Neuronal stem cell (in vitro differentiated cells): ENCODE measurements around the gene CTNND2.

ENCODE experiments used
- DNase-seq: peaks from one replicate; pipeline ENCODE4 v3.0.0-alpha.2; 2013; ENCODE audit warnings: low spot score
- H2AFZ ChIP-seq: one replicate; pipeline ENCODE4 v1.6.1; 2013; ENCODE audit warnings: mild to moderate bottlenecking, low read length, inconsistent platforms
- H2AK5ac ChIP-seq: 2 replicates; pipeline ENCODE4 v1.6.1; 2013; ENCODE audit warnings: low read depth, mild to moderate bottlenecking, inconsistent platforms, low read length, moderate library complexity, mixed read lengths
- H2BK120ac ChIP-seq: 2 replicates; pipeline ENCODE4 v1.6.1; 2013; ENCODE audit warnings: low read depth, mild to moderate bottlenecking, inconsistent platforms, low read length, moderate library complexity, mixed read lengths
- H2BK12ac ChIP-seq: one replicate; pipeline ENCODE4 v1.6.1; 2013; ENCODE audit warnings: low read length, inconsistent platforms
- H2BK15ac ChIP-seq: 2 replicates; pipeline ENCODE4 v1.6.1; 2013; ENCODE audit warnings: mild to moderate bottlenecking, low read length, inconsistent platforms, mixed read lengths
- H2BK5ac ChIP-seq: one replicate; pipeline ENCODE4 v1.6.1; 2013; ENCODE audit warnings: inconsistent platforms, mild to moderate bottlenecking, low read length, moderate library complexity
- H3K14ac ChIP-seq: one replicate; pipeline ENCODE4 v1.6.1; 2013; ENCODE audit warnings: low read length, inconsistent platforms
- H3K18ac ChIP-seq: 2 replicates; pipeline ENCODE4 v1.6.1; 2013; ENCODE audit warnings: low read length, inconsistent platforms
- H3K23ac ChIP-seq: 2 replicates; pipeline ENCODE4 v1.6.1; 2013; ENCODE audit warnings: low read depth, mild to moderate bottlenecking, mixed read lengths, low read length, inconsistent platforms; ENCODE audit not compliant: poor library complexity
- H3K27ac ChIP-seq: replicated peaks from 3 replicates; pipeline ENCODE4 v1.5.1; 2013; ENCODE audit warnings: low read length, inconsistent platforms
- H3K27me3 ChIP-seq, 3 experiments: 2 replicates each; pipeline ENCODE4 v1.6.1; 2013; ENCODE audit warnings: low read length in 3 of 3, mild to moderate bottlenecking in 2 of 3, inconsistent platforms in 1 of 3, low read depth in 1 of 3, mixed read lengths in 1 of 3, moderate library complexity in 1 of 3; ENCODE audit not compliant: control insufficient read depth in 3 of 3, insufficient read depth in 3 of 3
- H3K36me3 ChIP-seq, 2 donors: replicated peaks in 1 of 2; 2 replicates each; pipeline ENCODE4 v1.6.1; 2013; ENCODE audit warnings: low read length in 2 of 2; ENCODE audit not compliant: control insufficient read depth in 2 of 2, insufficient read depth in 2 of 2
- H3K4ac ChIP-seq: 2 replicates; pipeline ENCODE4 v1.6.1; 2013; ENCODE audit warnings: inconsistent platforms, mild to moderate bottlenecking, low read length, moderate library complexity
- H3K4me1 ChIP-seq, 2 donors: 1 replicate in 1 of 2; 2 replicates in 1 of 2; pipeline ENCODE4 v1.6.1; 2013; ENCODE audit warnings: low read length in 2 of 2, low read depth in 1 of 2; ENCODE audit not compliant: control insufficient read depth in 2 of 2, insufficient read depth in 1 of 2
- H3K4me2 ChIP-seq: one replicate; pipeline ENCODE4 v1.6.1; 2013; ENCODE audit warnings: mild to moderate bottlenecking, low read length, inconsistent platforms; ENCODE audit not compliant: insufficient read depth, poor library complexity, severe bottlenecking
- H3K4me3 ChIP-seq, 2 donors: 2 replicates each; pipeline ENCODE4 v1.5.1; 2013; ENCODE audit warnings: low read length in 2 of 2, mild to moderate bottlenecking in 2 of 2, inconsistent platforms in 1 of 2, moderate library complexity in 1 of 2
- H3K79me1 ChIP-seq: one replicate; pipeline ENCODE4 v1.6.1; 2013; ENCODE audit warnings: low read depth, mild to moderate bottlenecking, inconsistent platforms, low read length, moderate library complexity
- H3K9ac ChIP-seq: one replicate; pipeline ENCODE4 v1.6.1; 2013; ENCODE audit warnings: mild to moderate bottlenecking, low read depth, low read length, inconsistent platforms; ENCODE audit not compliant: poor library complexity
- H3K9me3 ChIP-seq, 2 donors: replicated peaks in 1 of 2; 2 replicates each; pipeline versions ENCODE3 to v1.6.1; 2013; ENCODE audit warnings: low read length in 2 of 2, mild to moderate bottlenecking in 2 of 2, inconsistent platforms in 1 of 2, low read depth in 1 of 2, mixed read lengths in 1 of 2, moderate library complexity in 1 of 2; ENCODE audit not compliant: control insufficient read depth in 2 of 2, insufficient read depth in 1 of 2
- H4K8ac ChIP-seq: one replicate; pipeline ENCODE4 v1.6.1; 2013; ENCODE audit warnings: low read depth, mild to moderate bottlenecking, inconsistent platforms, low read length, moderate library complexity
- H4K91ac ChIP-seq: one replicate; pipeline ENCODE4 v1.6.1; 2013; ENCODE audit warnings: low read length, low read depth, mild to moderate bottlenecking, inconsistent platforms; ENCODE audit not compliant: poor library complexity
- WGBS, 2 donors: extraction: QIAGEN DNeasy Blood & Tissue Kit; methylation state at CpG; one replicate each; pipeline ENCODE4 v1.1.7; 2013; ENCODE audit warnings: missing lambda C conversion rate in 2 of 2, mixed read lengths in 1 of 2; ENCODE audit not compliant: insufficient read length in 2 of 2, insufficient replicate concordance in 1 of 2; ENCODE audit errors: extremely low coverage in 2 of 2; 5-methylcytosine and 5-hydroxymethylcytosine counted together

CTNND2 gene

GRCh38 chr5:11152368-11152767 lies 751.9 kb downstream of the CTNND2 start:
- Histone ChIP-seq H2AK5ac (no peak overlapping the region), H3K79me1 (no peaks in the 10 kb centered on the region), H2AFZ (no peak overlapping the region), H2BK15ac (no peak overlapping the region), H2BK12ac (no peak overlapping the region), H3K9me3 (no peaks in the 10 kb centered on the region), H3K4me2 (no peak overlapping the region), H3K4ac (no peak overlapping the region), H3K18ac (no peak overlapping the region), H3K27me3 (no peaks in the 10 kb centered on the region), H3K14ac (no peak overlapping the region), H4K8ac (no peak overlapping the region), H3K23ac (no peak overlapping the region), H3K4me1 (peaks cover 7 to 11% of the 10 kb centered on the region in 2 donors), H2BK5ac (no peak overlapping the region), H3K36me3 (peaks cover 0 to 10% of the 10 kb centered on the region in 2 donors), H3K9ac (no peak overlapping the region), H3K27ac (no peak overlapping the region), H2BK120ac (no peak overlapping the region), H4K91ac (no peak overlapping the region), H3K4me3 (no peak overlapping the region)
- WGBS, 2 donors = no CpG with 5 or more reads among the region's 8 CpGs
- no peak for DNase-seq

GRCh38 chr5:11150976-11151375 lies 753.3 kb downstream of the CTNND2 start:
- DNase-seq = no peak
- Histone ChIP-seq H3K4ac (no peak overlapping the region), H4K8ac (no peak overlapping the region), H3K9ac (no peak overlapping the region), H2BK15ac (no peak overlapping the region), H2BK120ac (no peak overlapping the region), H2AFZ (no peak overlapping the region), H2AK5ac (no peak overlapping the region), H3K27me3 (no peaks in the 10 kb centered on the region), H3K9me3 (no peaks in the 10 kb centered on the region), H3K14ac (no peak overlapping the region), H2BK12ac (no peak overlapping the region), H3K27ac (no peak overlapping the region), H3K36me3 (peaks cover 0 to 4% of the 10 kb centered on the region in 2 donors), H3K23ac (no peak overlapping the region), H2BK5ac (no peak overlapping the region), H3K79me1 (no peaks in the 10 kb centered on the region), H4K91ac (no peak overlapping the region), H3K18ac (no peak overlapping the region), H3K4me2 (no peak overlapping the region), H3K4me3 (no peak overlapping the region), H3K4me1 (peaks cover 7 to 11% of the 10 kb centered on the region in 2 donors)
- WGBS, 2 donors = no CpG with 5 or more reads among the region's 5 CpGs

- Histone ChIP-seq H3K4me3 (no peak overlapping the region), H3K23ac (no peak overlapping the region), H2BK15ac (no peak overlapping the region), H3K9ac (no peak overlapping the region), H3K27me3 (no peaks in the 10 kb centered on the region), H2AFZ (no peak overlapping the region), H3K18ac (no peak overlapping the region), H3K79me1 (no peaks in the 10 kb centered on the region), H2AK5ac (no peak overlapping the region), H4K91ac (no peak overlapping the region), H2BK5ac (no peak overlapping the region), H2BK12ac (no peak overlapping the region), H3K36me3 (no peaks in the 10 kb centered on the region), H3K4me2 (no peak overlapping the region), H4K8ac (no peak overlapping the region), H3K4me1 (peaks cover 7 to 11% of the 10 kb centered on the region in 2 donors), H3K4ac (no peak overlapping the region), H3K27ac (no peak overlapping the region), H2BK120ac (no peak overlapping the region), H3K9me3 (no peaks in the 10 kb centered on the region), H3K14ac (no peak overlapping the region)
- DNase-seq = no peak
- no CpG with 5 or more reads among the region's 14 CpGs for WGBS, 2 donors
Measured at GRCh38 chr5:11148810-11149539, 755.3 kb downstream of the CTNND2 start.

GRCh38 chr5:11146171-11146570 lies 758.1 kb downstream of the CTNND2 start:
- Histone ChIP-seq H3K36me3 (no peaks in the 10 kb centered on the region), H3K23ac (no peak overlapping the region), H3K18ac (no peak overlapping the region), H2BK120ac (no peak overlapping the region), H2AFZ (no peak overlapping the region), H3K14ac (no peak overlapping the region), H3K4me3 (no peak overlapping the region), H3K9ac (no peak overlapping the region), H3K9me3 (no peaks in the 10 kb centered on the region), H3K27me3 (no peaks in the 10 kb centered on the region), H3K79me1 (no peaks in the 10 kb centered on the region), H2AK5ac (no peak overlapping the region), H3K4ac (no peak overlapping the region), H3K4me2 (no peak overlapping the region), H2BK12ac (no peak overlapping the region), H3K4me1 (peaks cover 7 to 11% of the 10 kb centered on the region in 2 donors), H3K27ac (no peak overlapping the region), H2BK5ac (no peak overlapping the region), H4K8ac (no peak overlapping the region), H4K91ac (no peak overlapping the region), H2BK15ac (no peak overlapping the region)
- no CpG with 5 or more reads among the region's 4 CpGs for WGBS, 2 donors
- no peak for DNase-seq
